Measurements from ENCODE around the gene KMT2B.

Gene KMT2B

GRCh38 chr19:35782589-35782988 is 64.8 kb downstream of the KMT2B start:
- no peak for DNase-seq

- no peak for DNase-seq
These were observed 65.9 kb downstream of the KMT2B start for GRCh38 chr19:35783469-35784434.

- DNase-seq = no peak
These were observed 66.9 kb downstream of the KMT2B start for GRCh38 chr19:35784503-35785338.

- no peak for DNase-seq
These were observed 67.5 kb downstream of the KMT2B start for GRCh38 chr19:35785339-35785627.

GRCh38 chr19:35786299-35787160 is 68.7 kb downstream of the KMT2B start:
- no peak for DNase-seq

GRCh38 chr19:35787227-35787799 is 69.5 kb downstream of the KMT2B start:
- no peak for DNase-seq
